HEK293 (cell line): ENCODE data around the gene PCCA.
"Not testable (repeated sequence)": the region's sequence is repeated elsewhere in the genome, so short reads cannot be mapped to it uniquely, and the experiment has no call there.

ENCODE experiments used
- CTCF ChIA-PET: fragments of 350-600 bp; formaldehyde crosslinking; extraction: SDS; loops from one replicate; lab custom pipeline; 2021; ENCODE audit warnings: antibody characterized with exemption; lab: Yijun Ruan, JAX
- POLR2A ChIA-PET: fragments of 300-600 bp; formaldehyde crosslinking; extraction: SDS; loops from one replicate; lab custom pipeline; 2020; ENCODE audit warnings: antibody characterized with exemption, inconsistent platforms; lab: Yijun Ruan, JAX
- H3K27ac ChIP-seq: fragments of 200-500 bp; sonication (Bioruptor generic); 2 replicates; pipeline ENCODE4 v1.5.1; 2014; ENCODE audit warnings: low read depth, low read length, control low read depth, inconsistent platforms; ENCODE audit errors: extremely low read depth
- H3K36me3 ChIP-seq, 2 experiments: fragments of 200-500 bp in 1 of 2; sonication (Bioruptor generic) in 1 of 2; 1 replicate in 1 of 2; 2 replicates in 1 of 2; pipeline ENCODE4 v1.5.1; 2014 to 2017; ENCODE audit warnings: inconsistent platforms in 2 of 2, low read length in 2 of 2; ENCODE audit not compliant: control insufficient read depth in 2 of 2, insufficient read depth in 1 of 2
- H3K4me1 ChIP-seq: fragments of 200-500 bp; sonication (Bioruptor generic); 2 replicates; pipeline ENCODE4 v1.5.1; 2014; ENCODE audit warnings: mild to moderate bottlenecking, low read length, inconsistent platforms; ENCODE audit not compliant: control insufficient read depth, insufficient read depth
- H3K4me3 ChIP-seq: 2 replicates; pipeline ENCODE4 v1.5.1; 2011; ENCODE audit warnings: low read depth, mild to moderate bottlenecking, control low read depth, low read length, moderate library complexity
- H3K9me3 ChIP-seq: fragments of 200-500 bp; sonication (Bioruptor generic); 2 replicates; pipeline ENCODE4 v1.5.1; 2014; ENCODE audit warnings: low read depth, low read length, inconsistent platforms; ENCODE audit not compliant: control insufficient read depth, insufficient read depth
- CTCF ChIP-seq: fragments of 450-650 bp; formaldehyde crosslinking; IDR thresholded peaks from 2 replicates; pipeline ENCODE4 v1.5.1; 2016; ENCODE audit warnings: missing biosample characterization, missing genetic modification characterization
- EGR2 ChIP-seq: fragments of 450-650 bp; formaldehyde crosslinking; IDR thresholded peaks from 2 replicates; pipeline ENCODE4 v1.5.1; 2016; ENCODE audit warnings: low read depth, missing biosample characterization, missing genetic modification characterization
- HOXD13 ChIP-seq: sonication (generic); formaldehyde crosslinking; IDR thresholded peaks from 2 replicates; pipeline ENCODE4 v1.8.0; 2022; ENCODE audit warnings: missing genetic modification reagents, borderline replicate concordance
- KLF7 ChIP-seq: fragments of 450-650 bp; formaldehyde crosslinking; IDR thresholded peaks from 2 replicates; pipeline ENCODE4 v1.5.1; 2016; ENCODE audit warnings: missing biosample characterization, missing genetic modification characterization, borderline replicate concordance
- SCRT2 ChIP-seq: fragments of 450-650 bp; formaldehyde crosslinking; IDR thresholded peaks from 2 replicates; pipeline ENCODE4 v1.5.1; 2016; ENCODE audit warnings: missing biosample characterization, missing genetic modification characterization
- ZBTB8A ChIP-seq: fragments of 450-650 bp; formaldehyde crosslinking; IDR thresholded peaks from 2 replicates; pipeline ENCODE4 v1.5.1; 2016; ENCODE audit warnings: missing biosample characterization, missing genetic modification characterization
- ZFHX2 ChIP-seq: fragments of 450-650 bp; formaldehyde crosslinking; conservative IDR thresholded peaks from 2 replicates; pipeline ENCODE4 v1.5.1; 2016; ENCODE audit warnings: missing biosample characterization, missing genetic modification characterization
- ZNF121 ChIP-seq: fragments of 450-650 bp; formaldehyde crosslinking; IDR thresholded peaks from 2 replicates; pipeline ENCODE4 v1.5.1; 2016; ENCODE audit warnings: missing biosample characterization, missing genetic modification characterization
- ZNF132 ChIP-seq: fragments of 450-650 bp; formaldehyde crosslinking; IDR thresholded peaks from 2 replicates; pipeline ENCODE4 v1.5.1; 2017; ENCODE audit warnings: missing biosample characterization, missing genetic modification characterization, borderline replicate concordance
- ZNF16 ChIP-seq: fragments of 450-650 bp; formaldehyde crosslinking; IDR thresholded peaks from 2 replicates; pipeline ENCODE4 v1.5.1; 2016; ENCODE audit warnings: low read depth, missing biosample characterization, missing genetic modification characterization
- ZNF169 ChIP-seq: fragments of 450-650 bp; formaldehyde crosslinking; IDR thresholded peaks from 2 replicates; pipeline ENCODE4 v1.5.1; 2016; ENCODE audit warnings: missing biosample characterization, missing genetic modification characterization
- ZNF175 ChIP-seq: fragments of 450-650 bp; formaldehyde crosslinking; IDR thresholded peaks from 2 replicates; pipeline ENCODE4 v1.5.1; 2016; ENCODE audit warnings: missing biosample characterization, missing genetic modification characterization
- ZNF221 ChIP-seq: fragments of 450-650 bp; formaldehyde crosslinking; IDR thresholded peaks from 2 replicates; pipeline ENCODE4 v1.5.1; 2017; ENCODE audit warnings: missing biosample characterization, missing genetic modification characterization, borderline replicate concordance
- ZNF335 ChIP-seq: fragments of 450-650 bp; formaldehyde crosslinking; conservative IDR thresholded peaks from 2 replicates; pipeline ENCODE4 v1.5.1; 2016; ENCODE audit warnings: missing biosample characterization, missing genetic modification characterization
- ZNF341 ChIP-seq: fragments of 450-650 bp; formaldehyde crosslinking; IDR thresholded peaks from 2 replicates; pipeline ENCODE4; 2016; ENCODE audit warnings: low read depth, missing biosample characterization, missing genetic modification characterization
- ZNF366 ChIP-seq: fragments of 450-650 bp; formaldehyde crosslinking; conservative IDR thresholded peaks from 2 replicates; pipeline ENCODE4 v1.5.1; 2016; ENCODE audit warnings: missing biosample characterization, missing genetic modification characterization
- ZNF416 ChIP-seq: fragments of 450-650 bp; formaldehyde crosslinking; IDR thresholded peaks from 2 replicates; pipeline ENCODE4 v1.5.1; 2016; ENCODE audit warnings: missing biosample characterization, missing genetic modification characterization
- ZNF473 ChIP-seq: fragments of 450-650 bp; formaldehyde crosslinking; IDR thresholded peaks from 2 replicates; pipeline ENCODE4 v1.5.1; 2017; ENCODE audit warnings: missing biosample characterization, missing genetic modification characterization
- ZNF501 ChIP-seq: fragments of 450-650 bp; formaldehyde crosslinking; IDR thresholded peaks from 2 replicates; pipeline ENCODE4 v1.5.1; 2016; ENCODE audit warnings: missing biosample characterization, missing genetic modification characterization
- ZNF544 ChIP-seq: fragments of 450-650 bp; formaldehyde crosslinking; IDR thresholded peaks from 2 replicates; pipeline ENCODE4 v1.5.0; 2017; ENCODE audit warnings: missing biosample characterization, missing genetic modification characterization
- ZNF555 ChIP-seq: fragments of 450-650 bp; formaldehyde crosslinking; conservative IDR thresholded peaks from 2 replicates; pipeline ENCODE4 v1.5.1; 2017; ENCODE audit warnings: missing biosample characterization, mild to moderate bottlenecking, missing genetic modification characterization, inconsistent platforms
- ZNF623 ChIP-seq: fragments of 450-650 bp; formaldehyde crosslinking; IDR thresholded peaks from 2 replicates; pipeline ENCODE4 v1.5.1; 2016; ENCODE audit warnings: missing biosample characterization, missing genetic modification characterization
- ZNF626 ChIP-seq: fragments of 450-650 bp; sonication (Bioruptor Pico); formaldehyde crosslinking; IDR thresholded peaks from 2 replicates; pipeline ENCODE4 v1.5.1; 2018; ENCODE audit warnings: missing biosample characterization, missing genetic modification characterization, inconsistent platforms

The PCCA gene

GRCh38 chr13:100089465-100090032 is 656 bp downstream of the PCCA start (continued):
- peak; percentile 30; the same call in 1 of the 2 replicates for TF ChIP-seq ZNF501 (tag by site-specific recombination)

GRCh38 chr13:100090861-100091260 is 2.0 kb downstream of the PCCA start:
- Histone ChIP-seq H3K4me3 (no peak overlapping the region), H3K4me1 (no peaks in the 10 kb centered on the region), H3K27ac (no peak overlapping the region), H3K36me3 (peaks cover 0 to 7% of the 10 kb centered on the region in 2 experiments; a peak in 2 of 3 replicates), H3K9me3 (no peaks in the 10 kb centered on the region)
- POLR2A ChIA-PET: interaction anchor here (3.7 kb wide), 1 partner anchor 109 kb away, joined by 14 read pairs; the partner anchor contains the start of gene ZIC2
- TF ChIP-seq ZNF555 (no peak), ZNF623 (tag by site-specific recombination) (peak; percentile 97), ZFHX2 (tag by site-specific recombination) (0 out of 2 replicates have a peak, but pooled peaks have one; percentile 19), ZNF175 (tag by site-specific recombination) (no peak), EGR2 (tag by site-specific recombination) (peak; percentile 43; the same call in 1 of the 2 replicates), ZNF366 (tag by site-specific recombination) (no peak)
- CTCF ChIA-PET: interaction anchor here (0.7 kb wide), 1 partner anchor 66 kb away, joined by 3 read pairs; no protein-coding TSS in a partner anchor

- H3K9me3 ChIP-seq: no peaks in the 10 kb centered on the region
- no peak overlapping the region for H3K4me3 ChIP-seq
- TF ChIP-seq ZNF16 (tag by site-specific recombination): no peak
- no peak for TF ChIP-seq ZNF473 (tag by site-specific recombination)
- TF ChIP-seq KLF7: no peak
- no peak for TF ChIP-seq ZNF221 (tag by site-specific recombination)
- TF ChIP-seq ZNF544 (tag by site-specific recombination): no peak
- H3K27ac ChIP-seq: no peak overlapping the region
- H3K4me1 ChIP-seq: no peaks in the 10 kb centered on the region
- CTCF ChIA-PET: interaction anchor here (0.7 kb wide), 2 partner anchors 22 to 65 kb away, joined by 3 read pairs; no protein-coding TSS in a partner anchor
- POLR2A ChIA-PET: interaction anchor here (3.7 kb wide), 1 partner anchor 110 kb away, joined by 14 read pairs; the partner anchor contains the start of gene ZIC2
- H3K36me3 ChIP-seq: peaks cover 0 to 4% of the 10 kb centered on the region in 2 experiments; a peak in 2 of 3 replicates
Observed at GRCh38 chr13:100091391-100091790, 2.5 kb downstream of the PCCA start.

- H3K27ac ChIP-seq, POLR2A ChIA-PET, CTCF ChIA-PET, H3K4me3 ChIP-seq, H3K4me1 ChIP-seq, H3K36me3 ChIP-seq, H3K9me3 ChIP-seq: not testable (repeated sequence)
- 0 out of 2 replicates have a peak, but pooled peaks have one; percentile 64 for TF ChIP-seq ZNF121
Observed at GRCh38 chr13:100092273-100092672, 3.4 kb downstream of the PCCA start.

- H3K36me3 ChIP-seq: no peaks in the 10 kb centered on the region; a peak in 1 of 3 replicates
- TF ChIP-seq ZFHX2 (tag by site-specific recombination) (peak; percentile 83), KLF7 (no peak), EGR2 (tag by site-specific recombination) (peak; percentile 76)
- POLR2A ChIA-PET: no interaction called here
- H3K4me1 ChIP-seq: peaks cover 8% of the 10 kb centered on the region
- H3K27ac ChIP-seq: no peak overlapping the region
- no peaks in the 10 kb centered on the region for H3K9me3 ChIP-seq
- CTCF ChIA-PET: interaction anchor here (0.6 kb wide), 1 partner anchor 18 kb away, joined by 3 read pairs; no protein-coding TSS in a partner anchor
- no peak overlapping the region for H3K4me3 ChIP-seq
Observed at GRCh38 chr13:100095498-100095897, 6.6 kb downstream of the PCCA start.

- POLR2A ChIA-PET: no interaction called here
- TF ChIP-seq SCRT2 (tag by site-specific recombination) (no peak), ZNF626 (no peak), ZBTB8A (tag by site-specific recombination) (no peak), ZNF335 (tag by site-specific recombination) (no peak), ZNF169 (tag by site-specific recombination) (no peak), ZNF132 (no peak), CTCF (no peak), ZNF416 (tag by site-specific recombination) (no peak), ZNF341 (tag by site-specific recombination) (no peak), HOXD13 (CRISPR knock-in tag) (no peak)
Observed at GRCh38 chr13:100096526-100096925, 7.6 kb downstream of the PCCA start.

More at GRCh38 chr13:100096526-100096925, 7.6 kb downstream of the PCCA start:
- Histone ChIP-seq H3K9me3 (no peaks in the 10 kb centered on the region), H3K4me3 (no peak overlapping the region), H3K4me1 (peaks cover 9% of the 10 kb centered on the region), H3K27ac (no peak overlapping the region), H3K36me3 (no peaks in the 10 kb centered on the region; a peak in 1 of 3 replicates)
- CTCF ChIA-PET: no interaction called here
